Effector CD8-positive, alpha-beta T cell (primary cell): Measurements from ENCODE around the gene RTKN2.

Source experiments
- DNase-seq: peaks from one replicate; lab custom pipeline; 2025; lab: John Stamatoyannopoulos, UW

RTKN2 gene

DNA sequence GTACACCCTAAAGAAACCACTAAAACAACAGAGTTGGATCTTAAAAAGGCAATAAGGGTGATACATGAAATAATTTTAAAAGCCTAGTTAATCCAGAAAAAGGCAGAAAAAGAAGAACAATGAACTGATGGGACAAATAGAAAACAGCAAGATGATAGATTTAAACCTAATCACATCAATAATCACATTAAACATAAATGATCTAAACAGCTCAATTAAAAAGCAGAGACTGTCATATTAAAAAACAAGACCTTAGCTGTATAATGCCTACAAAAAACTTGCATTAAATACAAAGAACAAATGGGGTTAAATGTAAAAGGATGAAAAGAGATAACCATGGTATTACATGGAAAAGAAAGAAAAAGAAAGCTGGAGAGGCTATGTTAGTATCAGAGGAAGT, 96.2 kb downstream of the RTKN2 start:
- no peak for DNase-seq

DNA sequence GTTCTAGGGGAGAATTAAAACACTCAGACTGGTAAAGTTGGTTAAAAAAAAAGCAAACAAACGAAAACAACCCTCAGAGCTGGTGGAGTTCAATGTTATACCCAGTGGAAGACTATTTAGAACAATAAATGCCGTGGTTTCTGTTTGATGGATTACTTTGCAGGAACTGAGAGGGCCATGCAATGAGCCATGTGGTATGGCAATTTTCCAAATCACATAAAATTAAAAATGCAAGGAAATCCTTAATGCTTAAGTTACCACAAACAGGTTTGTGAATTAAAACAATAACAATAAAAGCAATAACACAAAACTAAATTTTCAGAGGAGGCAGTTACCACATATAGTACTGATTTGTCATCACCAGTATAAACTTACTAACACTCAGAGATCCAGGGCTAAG, 96.9 kb downstream of the RTKN2 start:
- no peak for DNase-seq

DNA sequence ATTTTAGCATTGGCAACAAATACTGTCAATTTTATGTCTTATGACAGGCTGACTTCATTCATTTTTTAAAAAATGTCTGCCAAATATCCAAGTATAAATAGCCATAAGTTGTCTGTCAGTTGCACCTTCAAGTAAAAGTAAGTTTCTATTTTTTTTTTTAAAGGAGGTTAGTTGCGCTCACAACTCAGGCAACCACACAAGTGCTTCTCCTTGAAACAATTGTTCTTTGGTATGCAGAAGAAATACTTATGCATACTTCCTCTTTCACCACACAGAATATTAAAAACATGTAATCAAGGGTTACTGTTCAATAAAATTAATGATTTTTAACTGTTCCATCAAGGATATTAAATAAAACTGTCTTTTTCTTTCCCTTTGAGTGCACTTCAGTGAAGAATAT, 97.9 kb downstream of the RTKN2 start:
- DNase-seq = no peak

DNA sequence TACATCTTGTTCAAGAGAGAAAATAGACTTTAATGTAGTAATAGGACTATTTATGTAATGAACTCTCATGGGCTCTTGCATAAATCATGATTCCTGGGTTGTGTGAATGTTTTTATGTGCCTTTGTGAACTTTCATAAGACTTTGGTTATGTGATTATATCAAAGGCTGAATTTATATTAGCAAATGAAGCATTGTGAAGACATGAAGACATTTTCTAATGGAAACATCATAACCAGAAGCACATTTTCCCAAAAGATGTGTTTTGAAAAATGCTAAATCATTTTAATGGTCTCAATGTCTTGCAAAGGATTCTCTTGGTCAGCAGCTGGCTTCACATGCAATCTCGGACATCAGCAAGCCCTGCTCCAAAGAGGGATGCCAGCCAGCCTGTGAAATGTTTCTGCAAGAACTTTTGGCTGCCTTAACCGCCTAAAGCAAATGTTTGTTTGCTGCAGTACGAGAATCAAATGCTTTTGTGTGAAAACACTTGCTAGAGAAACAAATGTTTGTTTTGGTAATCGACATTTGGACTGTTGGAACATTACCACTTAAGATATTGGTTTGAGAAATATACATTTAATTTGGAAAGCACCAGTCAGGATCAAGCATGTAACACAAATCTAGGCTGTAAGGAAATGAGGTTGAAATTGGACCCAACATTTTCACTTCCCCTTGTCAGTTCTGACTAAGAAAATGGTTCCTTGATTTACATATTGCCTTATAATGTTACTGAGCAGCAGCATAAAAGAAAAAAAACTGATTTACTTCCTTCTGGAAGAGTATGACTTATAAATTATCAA, 102.1 kb downstream of the RTKN2 start:
- no peak for DNase-seq

DNA sequence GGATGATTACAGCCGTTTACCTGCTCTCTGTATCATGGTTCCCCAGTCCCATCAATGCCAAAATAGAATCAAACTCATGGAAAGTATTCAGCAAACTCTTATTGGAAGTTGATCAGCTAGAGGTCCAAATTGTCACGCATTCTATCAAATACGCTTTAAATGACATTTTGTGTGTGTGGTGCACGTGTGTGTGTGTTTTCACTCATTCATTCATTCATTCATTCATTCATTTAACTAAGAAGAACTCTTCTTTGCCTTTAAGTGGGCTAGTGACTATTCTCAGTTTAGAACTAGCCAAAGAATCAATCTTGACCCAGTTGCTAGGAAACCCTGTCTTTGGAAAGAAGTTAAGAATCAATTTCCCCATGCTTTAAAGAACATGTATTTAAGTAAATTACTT, 102.8 kb downstream of the RTKN2 start:
- DNase-seq = no peak

DNA sequence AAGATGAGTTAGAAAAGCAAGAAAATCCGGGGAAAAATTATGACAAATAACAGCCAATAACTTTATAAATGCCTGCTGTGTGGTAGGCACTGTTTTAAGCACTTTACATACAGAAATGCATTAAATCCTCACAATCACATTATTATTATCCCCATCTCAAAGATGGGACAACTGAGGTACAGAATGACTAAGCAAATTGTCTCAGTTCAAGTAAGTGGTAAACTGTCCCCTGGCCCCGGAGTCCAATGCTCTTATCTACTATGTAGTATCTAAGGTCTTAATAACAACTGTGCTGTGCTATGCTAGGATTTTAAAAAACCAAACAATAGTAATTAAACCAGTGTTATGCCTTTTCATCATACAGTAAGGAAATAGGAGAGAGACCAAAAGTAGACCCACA, 105.6 kb downstream of the RTKN2 start:
- no peak for DNase-seq

DNA sequence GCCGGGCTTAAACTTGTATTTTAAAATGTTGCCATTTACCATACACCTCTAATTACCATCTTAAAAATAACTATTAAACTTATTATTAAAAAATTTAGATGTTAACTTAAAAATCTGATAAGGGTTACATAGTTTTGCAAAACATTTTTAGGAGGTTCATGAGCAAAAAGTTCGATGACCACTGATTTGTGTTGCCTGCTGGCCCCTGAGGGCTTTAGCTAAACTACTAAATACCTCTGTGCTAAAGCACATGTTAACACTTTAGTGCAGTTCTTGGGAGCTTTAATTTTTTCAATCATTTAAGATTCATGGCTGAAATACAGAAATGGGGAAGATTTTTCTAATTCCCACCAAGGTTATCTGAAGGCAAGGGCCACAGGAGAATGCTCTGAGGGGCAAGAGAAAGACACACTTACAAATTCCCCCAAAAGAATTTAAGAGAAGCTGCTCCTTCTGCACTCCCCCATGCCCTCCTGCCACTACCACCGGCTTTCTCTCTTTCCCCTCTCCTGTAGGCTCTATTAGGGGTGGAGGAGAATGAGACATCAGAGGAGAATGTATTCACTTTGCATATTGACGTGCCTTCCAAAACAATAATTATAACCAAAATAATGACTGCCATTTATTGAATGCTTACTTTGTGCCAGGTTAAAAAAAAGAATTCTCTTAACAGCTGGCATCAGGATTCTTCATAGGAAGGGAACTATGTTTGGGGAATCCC, 106.2 kb downstream of the RTKN2 start:
- DNase-seq = no peak

DNA sequence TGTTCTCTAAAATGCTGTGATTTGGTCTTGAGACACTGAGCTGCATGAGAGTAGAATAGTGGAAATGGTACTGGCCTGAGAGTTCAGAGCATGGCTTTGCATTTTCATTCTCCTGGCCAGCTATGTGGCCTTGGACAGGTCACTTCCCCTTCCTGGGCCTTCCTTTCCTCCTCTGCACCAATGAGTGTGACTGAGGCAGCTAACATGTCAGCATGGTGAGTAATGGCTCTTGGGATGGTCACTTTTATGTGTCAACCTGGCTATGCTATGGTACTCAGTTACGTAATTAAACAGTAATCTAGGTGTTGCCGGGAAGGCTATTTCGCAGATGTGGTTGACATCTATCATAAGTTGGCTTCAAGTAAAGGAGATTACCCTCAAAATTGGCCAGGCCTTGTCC, 109.3 kb downstream of the RTKN2 start:
- no peak for DNase-seq

DNA sequence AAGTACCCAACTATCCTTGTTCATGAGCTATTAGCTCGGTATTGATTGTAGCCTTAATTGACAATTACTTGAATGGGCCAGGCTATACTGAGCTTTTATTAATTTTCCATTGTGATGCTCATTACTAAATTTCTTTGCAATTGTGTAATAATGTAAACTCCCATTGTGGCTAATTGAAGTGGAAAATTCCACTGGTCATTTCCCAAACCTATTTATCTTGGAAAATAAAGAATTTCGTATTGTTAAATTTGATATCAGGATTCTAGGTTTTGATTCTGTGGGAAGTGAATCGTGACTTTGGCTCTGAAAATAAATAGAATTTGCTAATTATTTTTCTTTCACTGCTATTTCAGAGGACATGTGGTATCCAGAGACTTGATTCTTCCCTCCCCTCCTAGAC, 111.0 kb downstream of the RTKN2 start:
- no peak for DNase-seq

DNA sequence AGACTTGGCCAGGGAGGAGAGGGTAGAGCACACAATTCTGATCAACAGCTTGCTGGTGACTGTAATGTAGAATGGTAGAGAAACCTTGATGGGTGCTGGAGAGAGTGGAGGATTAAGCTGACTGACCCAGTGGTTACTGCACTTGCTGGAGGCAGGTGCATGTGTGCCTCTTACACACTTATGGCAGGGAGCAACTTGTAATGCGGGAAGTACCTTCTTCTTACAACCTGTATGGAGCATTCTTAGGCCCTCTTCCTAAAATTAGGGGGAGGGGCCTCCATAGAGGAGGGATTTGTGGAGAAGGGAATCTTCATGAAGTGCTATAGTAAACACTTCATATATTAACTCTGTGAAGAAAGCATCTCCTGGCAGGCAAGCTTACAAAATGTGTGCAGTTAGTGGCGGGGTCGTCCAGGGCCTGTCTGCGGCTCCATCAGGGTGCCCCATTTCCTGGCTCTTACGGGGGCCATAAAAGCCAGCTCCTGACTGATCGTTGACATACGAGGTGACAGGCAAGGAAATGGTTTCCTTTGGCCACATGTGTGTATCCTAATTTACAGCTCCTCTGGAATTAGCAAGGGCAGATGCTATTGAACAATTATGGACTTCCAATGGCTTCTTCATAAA, 113.5 kb downstream of the RTKN2 start:
- DNase-seq = no peak

DNA sequence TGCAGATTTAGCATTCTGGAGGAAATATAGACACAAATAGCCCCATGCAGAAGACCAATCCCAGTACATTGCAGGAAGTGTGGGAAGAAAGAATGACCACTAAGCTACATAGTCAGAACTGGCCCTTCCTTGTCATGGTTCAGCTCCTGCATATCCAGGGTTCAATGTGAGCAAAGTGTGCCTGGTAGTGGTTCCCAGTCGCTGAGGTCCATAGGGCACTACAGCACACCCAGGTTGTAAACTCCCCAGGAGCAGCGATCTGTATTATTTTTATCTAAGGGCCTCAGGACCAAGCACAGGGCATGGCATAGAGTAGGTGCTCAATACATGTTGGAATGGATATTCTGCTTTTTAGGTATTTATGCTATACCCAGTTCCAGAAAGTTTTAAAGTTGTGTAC, 114.4 kb downstream of the RTKN2 start:
- DNase-seq = no peak

DNA sequence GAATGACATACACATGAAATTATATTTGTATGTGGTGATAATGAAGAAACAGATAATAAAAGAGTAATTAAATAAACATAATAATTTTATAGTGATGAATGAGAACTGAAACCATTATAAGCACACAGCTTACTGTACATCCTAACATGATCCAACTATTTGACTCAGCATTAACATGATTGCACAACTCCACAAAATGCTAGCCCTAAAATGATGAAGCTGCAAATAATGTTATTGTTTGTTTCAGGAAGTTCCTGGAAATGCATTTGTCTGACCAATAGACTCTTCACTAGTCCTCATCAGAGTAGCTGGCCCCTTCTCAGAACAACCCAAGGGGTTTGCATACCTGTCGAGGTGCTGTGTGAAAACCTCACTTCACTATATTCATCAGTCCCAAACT, 115.5 kb downstream of the RTKN2 start:
- no peak for DNase-seq

DNA sequence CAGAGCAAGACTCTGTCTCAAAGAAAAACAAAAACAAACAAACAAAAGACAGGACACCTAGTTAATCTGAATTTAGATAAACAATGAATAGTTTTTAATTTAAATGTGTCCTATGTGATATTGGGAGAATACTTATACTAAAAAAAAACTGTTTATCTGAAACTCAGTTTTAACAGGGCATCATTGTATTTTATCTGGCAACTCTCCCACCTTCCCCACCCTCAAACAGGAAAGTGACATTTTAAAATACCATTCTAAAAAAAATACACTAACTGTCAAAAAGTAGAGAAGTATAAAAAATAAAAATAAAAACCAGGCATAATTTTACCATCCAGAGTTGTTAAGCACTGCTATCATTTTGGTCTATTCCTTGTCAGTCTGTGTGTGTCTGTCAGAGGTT, 119.0 kb downstream of the RTKN2 start:
- DNase-seq = no peak

DNA sequence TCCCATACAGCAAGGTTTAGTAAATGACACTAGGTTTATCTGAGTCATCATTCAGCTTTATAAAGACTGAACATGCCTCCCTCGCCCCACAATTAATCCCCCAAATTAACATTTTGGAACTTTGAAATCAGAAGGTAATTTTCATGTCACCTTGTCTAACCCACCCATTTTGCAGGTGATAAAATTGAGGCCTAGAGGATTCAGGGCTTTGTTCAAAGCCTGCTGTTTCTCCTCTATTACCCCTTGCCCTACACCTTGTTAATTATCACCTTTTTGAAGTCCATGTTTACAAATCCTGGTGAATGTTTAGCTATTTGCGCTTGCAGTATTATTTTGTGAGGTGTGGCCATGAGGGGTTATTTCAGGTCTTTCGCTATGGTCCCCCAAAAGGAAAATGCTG, 120.5 kb downstream of the RTKN2 start:
- no peak for DNase-seq

DNA sequence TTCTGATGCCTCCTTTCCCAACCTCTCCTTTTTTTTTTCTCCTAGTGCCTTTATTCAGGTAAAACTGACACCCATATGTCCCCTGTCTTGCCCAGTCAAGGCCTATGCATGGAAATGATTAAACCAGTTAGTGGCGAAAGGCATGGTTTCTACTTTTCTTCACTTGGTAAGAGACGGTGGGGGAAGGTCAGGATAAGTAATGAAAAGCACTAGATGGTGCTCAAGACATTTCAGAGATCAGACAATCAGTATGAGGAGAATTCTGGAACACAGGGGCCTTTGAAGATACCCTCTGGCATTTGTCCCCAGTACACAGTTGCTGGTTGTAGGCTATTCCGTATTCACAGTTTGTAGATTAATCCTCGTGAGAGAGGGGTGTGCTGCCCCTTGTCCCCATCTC, 121.2 kb downstream of the RTKN2 start:
- no peak for DNase-seq

DNA sequence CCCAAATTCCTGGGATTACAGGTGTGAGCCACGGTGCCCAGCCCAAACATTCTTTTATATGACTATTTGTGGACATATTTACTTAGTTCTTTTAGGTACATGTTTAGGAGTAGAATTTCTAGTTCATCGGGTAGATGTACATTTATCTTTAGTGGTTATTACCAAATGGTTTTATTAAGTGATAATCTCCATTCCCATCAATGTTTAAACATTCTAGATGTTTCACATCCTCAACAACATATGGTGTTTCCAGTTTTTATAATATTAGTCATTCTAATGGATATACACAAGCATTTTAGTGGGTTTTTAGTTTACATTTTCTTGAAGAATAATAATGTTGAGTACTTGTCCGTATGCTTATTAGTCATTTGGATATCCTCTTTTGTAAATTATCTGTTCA, 131.7 kb downstream of the RTKN2 start:
- no peak for DNase-seq

DNA sequence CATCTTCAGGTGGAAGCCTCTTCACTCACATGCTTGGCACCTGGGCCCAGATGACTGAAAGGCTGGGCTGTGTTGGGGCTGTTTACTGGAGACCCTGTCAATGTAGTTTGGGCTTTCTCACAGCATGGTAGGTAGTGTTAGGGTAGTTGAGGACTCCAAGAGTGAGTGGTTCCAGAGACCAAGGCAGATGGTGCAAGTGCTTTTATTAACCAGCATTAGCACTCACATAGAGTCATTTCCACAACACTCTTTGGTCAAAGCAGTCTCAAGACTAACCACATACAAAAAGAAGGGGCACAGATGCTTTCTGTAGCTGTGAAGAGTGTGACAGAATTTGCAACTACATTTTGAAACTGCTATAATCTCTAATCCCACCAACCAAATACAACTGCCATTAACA, 135.0 kb downstream of the RTKN2 start:
- no peak for DNase-seq
